Subcutaneous abdominal adipose tissue (tissue), 5 donors: ENCODE results near the gene OR2T29.
"Not testable (repeated sequence)": the region's sequence is repeated elsewhere in the genome, so short reads cannot be mapped to it uniquely, and the experiment has no call there.

Experiments
- H3K27ac ChIP-seq: one replicate; pipeline ENCODE4 v1.7.0; 2013; ENCODE audit warnings: low read depth, mild to moderate bottlenecking, inconsistent platforms, low read length, moderate library complexity
- H3K27me3 ChIP-seq, 5 donors: one replicate each; pipeline ENCODE4 v1.7.0; 2013; ENCODE audit warnings: low read length in 5 of 5, inconsistent platforms in 1 of 5; ENCODE audit not compliant: control insufficient read depth in 5 of 5, insufficient read depth in 4 of 5
- H3K36me3 ChIP-seq, 5 donors: one replicate each; pipeline ENCODE4 v1.7.0; 2013; ENCODE audit warnings: low read length in 5 of 5; ENCODE audit not compliant: control insufficient read depth in 5 of 5, insufficient read depth in 5 of 5
- H3K4me1 ChIP-seq, 5 donors: one replicate each; pipeline ENCODE4 v1.7.0; 2013; ENCODE audit warnings: low read length in 5 of 5, mild to moderate bottlenecking in 3 of 5, moderate library complexity in 1 of 5; ENCODE audit not compliant: control insufficient read depth in 5 of 5, insufficient read depth in 5 of 5
- H3K4me3 ChIP-seq, 5 donors: one replicate each; pipeline ENCODE4 v1.7.0; 2013; ENCODE audit warnings: low read length in 5 of 5, low read depth in 1 of 5
- H3K9ac ChIP-seq, 5 donors: one replicate each; pipeline ENCODE4 v1.7.0; 2013; ENCODE audit warnings: low read length in 5 of 5, mild to moderate bottlenecking in 4 of 5, moderate library complexity in 3 of 5
- H3K9me3 ChIP-seq, 5 donors: one replicate each; pipeline ENCODE4 v1.7.0; 2013; ENCODE audit warnings: low read length in 5 of 5; ENCODE audit not compliant: control insufficient read depth in 5 of 5
- donor health status: healthy.
- donor health status: healthy.
- donor health status: healthy.
- donor health status: healthy.
- donor health status: healthy.

Gene OR2T29

GRCh38 chr1:248537449-248537848 lies 25.1 kb downstream of the OR2T29 start:
- H3K4me3 ChIP-seq, H3K4me1 ChIP-seq, H3K9me3 ChIP-seq, H3K9ac ChIP-seq, H3K27me3 ChIP-seq, H3K36me3 ChIP-seq, H3K27ac ChIP-seq: not testable (repeated sequence)

- Histone ChIP-seq H3K9me3 (peaks cover 0 to 7% (median 2%) of the 10 kb centered on the region in 5 donors), H3K36me3 (no peaks in the 10 kb centered on the region), H3K9ac (no peak overlapping the region), H3K4me1 (no peaks in the 10 kb centered on the region), H3K27me3 (no peaks in the 10 kb centered on the region), H3K27ac (no peak overlapping the region), H3K4me3 (no peak overlapping the region)
These were observed 40.7 kb downstream of the OR2T29 start for GRCh38 chr1:248521856-248522255.

GRCh38 chr1:248510217-248510616 lies 52.4 kb downstream of the OR2T29 start:
- not testable (repeated sequence) for H3K9me3 ChIP-seq, H3K4me3 ChIP-seq, H3K36me3 ChIP-seq, H3K9ac ChIP-seq, H3K27ac ChIP-seq, H3K4me1 ChIP-seq, H3K27me3 ChIP-seq

- H3K4me3 ChIP-seq = not testable (repeated sequence)
These were observed 54.8 kb downstream of the OR2T29 start, which contains the start of gene OR2G6 for GRCh38 chr1:248507773-248508172. Gene OR2G6 (plus strand): TSS chr1:248508073. CDS start chr1:248521647, 13,574 bp downstream.

More at GRCh38 chr1:248507773-248508172, 54.8 kb downstream of the OR2T29 start, which contains the start of gene OR2G6:
- not testable (repeated sequence) for H3K27ac ChIP-seq, H3K4me1 ChIP-seq, H3K9ac ChIP-seq, H3K9me3 ChIP-seq, H3K36me3 ChIP-seq, H3K27me3 ChIP-seq
